Loucy (cell line): Measurements from ENCODE around the gene MAP3K12.
"Not testable (repeated sequence)": the region's sequence is repeated elsewhere in the genome, so short reads cannot be mapped to it uniquely, and the experiment has no call there.

Source experiments
- H2AFZ ChIP-seq: fragments of 200-600 bp; sonication (generic); 2 replicates; pipeline ENCODE4 v1.6.0; 2016; ENCODE audit warnings: antibody characterized with exemption, mild to moderate bottlenecking, low read length, moderate library complexity
- H3F3A ChIP-seq: fragments of 200-600 bp; 2 replicates; pipeline ENCODE4 v1.6.0; 2016; ENCODE audit warnings: antibody characterized with exemption, low read depth, mild to moderate bottlenecking
- H3K27me3 ChIP-seq: fragments of 200-600 bp; sonication (generic); 2 replicates; pipeline ENCODE4 v1.6.1; 2014; ENCODE audit warnings: low read length, mild to moderate bottlenecking; ENCODE audit not compliant: insufficient read depth, poor library complexity, severe bottlenecking
- H3K36me3 ChIP-seq: fragments of 200-600 bp; sonication (generic); 2 replicates; pipeline ENCODE4 v1.6.1; 2016; ENCODE audit warnings: low read length; ENCODE audit not compliant: insufficient read depth
- H3K4me1 ChIP-seq: fragments of 200-600 bp; sonication (generic); 2 replicates; pipeline ENCODE4 v1.5.1; 2014; ENCODE audit warnings: low read length, mild to moderate bottlenecking; ENCODE audit not compliant: insufficient read depth, poor library complexity, severe bottlenecking
- H3K4me2 ChIP-seq: fragments of 200-600 bp; sonication (generic); 2 replicates; pipeline ENCODE4 v1.6.0; 2014; ENCODE audit warnings: antibody characterized with exemption, low read length, low read depth, mild to moderate bottlenecking; ENCODE audit not compliant: poor library complexity, severe bottlenecking
- H3K4me3 ChIP-seq: fragments of 200-600 bp; sonication (generic); 2 replicates; pipeline ENCODE4 v1.5.1; 2014; ENCODE audit warnings: low read length, mild to moderate bottlenecking, mixed read lengths; ENCODE audit not compliant: poor library complexity, severe bottlenecking
- H3K79me2 ChIP-seq: fragments of 200-600 bp; sonication (generic); 2 replicates; pipeline ENCODE4 v1.6.1; 2014; ENCODE audit warnings: low read length; ENCODE audit not compliant: insufficient read depth
- H3K9ac ChIP-seq: fragments of 200-600 bp; sonication (generic); 2 replicates; pipeline ENCODE4 v1.6.0; 2014; ENCODE audit warnings: mild to moderate bottlenecking, low read depth, low read length, moderate library complexity; ENCODE audit not compliant: poor library complexity, severe bottlenecking
- H3K9me2 ChIP-seq: fragments of 200-600 bp; sonication (generic); replicated peaks from 2 replicates; pipeline ENCODE4 v1.6.1; 2016; ENCODE audit warnings: low read depth, low read length, mixed read lengths
- H3K9me3 ChIP-seq: fragments of 200-600 bp; sonication (generic); 2 replicates; pipeline ENCODE4 v1.6.1; 2014; ENCODE audit warnings: mild to moderate bottlenecking, antibody characterized with exemption, low read length, low read depth; ENCODE audit not compliant: insufficient read depth
- H4K20me1 ChIP-seq: fragments of 200-600 bp; sonication (generic); 2 replicates; pipeline ENCODE4 v1.6.0; 2014; ENCODE audit warnings: antibody characterized with exemption, low read length, mild to moderate bottlenecking; ENCODE audit not compliant: insufficient read depth, poor library complexity, severe bottlenecking
- CTCF ChIP-seq: fragments of 200-600 bp; sonication (generic); conservative IDR thresholded peaks from 2 replicates; pipeline ENCODE4 v1.5.1; 2014; ENCODE audit warnings: mild to moderate bottlenecking, antibody characterized with exemption, low read length
- EZH2phosphoT487 ChIP-seq: fragments of 200-600 bp; IDR thresholded peaks from 2 replicates; pipeline ENCODE4 v1.6.1; 2018; ENCODE audit warnings: antibody characterized with exemption, mild to moderate bottlenecking, moderate library complexity, borderline replicate concordance

The MAP3K12 gene, protein sequence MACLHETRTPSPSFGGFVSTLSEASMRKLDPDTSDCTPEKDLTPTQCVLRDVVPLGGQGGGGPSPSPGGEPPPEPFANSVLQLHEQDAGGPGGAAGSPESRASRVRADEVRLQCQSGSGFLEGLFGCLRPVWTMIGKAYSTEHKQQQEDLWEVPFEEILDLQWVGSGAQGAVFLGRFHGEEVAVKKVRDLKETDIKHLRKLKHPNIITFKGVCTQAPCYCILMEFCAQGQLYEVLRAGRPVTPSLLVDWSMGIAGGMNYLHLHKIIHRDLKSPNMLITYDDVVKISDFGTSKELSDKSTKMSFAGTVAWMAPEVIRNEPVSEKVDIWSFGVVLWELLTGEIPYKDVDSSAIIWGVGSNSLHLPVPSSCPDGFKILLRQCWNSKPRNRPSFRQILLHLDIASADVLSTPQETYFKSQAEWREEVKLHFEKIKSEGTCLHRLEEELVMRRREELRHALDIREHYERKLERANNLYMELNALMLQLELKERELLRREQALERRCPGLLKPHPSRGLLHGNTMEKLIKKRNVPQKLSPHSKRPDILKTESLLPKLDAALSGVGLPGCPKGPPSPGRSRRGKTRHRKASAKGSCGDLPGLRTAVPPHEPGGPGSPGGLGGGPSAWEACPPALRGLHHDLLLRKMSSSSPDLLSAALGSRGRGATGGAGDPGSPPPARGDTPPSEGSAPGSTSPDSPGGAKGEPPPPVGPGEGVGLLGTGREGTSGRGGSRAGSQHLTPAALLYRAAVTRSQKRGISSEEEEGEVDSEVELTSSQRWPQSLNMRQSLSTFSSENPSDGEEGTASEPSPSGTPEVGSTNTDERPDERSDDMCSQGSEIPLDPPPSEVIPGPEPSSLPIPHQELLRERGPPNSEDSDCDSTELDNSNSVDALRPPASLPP

GRCh38 chr12:53499266-53500141, at the start of gene MAP3K12:
Gene MAP3K12 (minus strand): TSS chr12:53499458. CDS start chr12:53487391, 12,067 bp downstream.
- peak within 1 kb of the TSS; percentile 82 for H3K4me2 ChIP-seq
- H2AFZ ChIP-seq = peak within 1 kb of the TSS; percentile 73; the same call in 1 of the 2 replicates
- no peaks in the 10 kb centered on the region for H3K9me3 ChIP-seq
- H3K9ac ChIP-seq = peak within 1 kb of the TSS; percentile 61
- H3K4me1 ChIP-seq = peaks cover 40% of the 10 kb centered on the region
- peaks cover 34% of the 10 kb centered on the region for H3K79me2 ChIP-seq
- H3K4me3 ChIP-seq = peak within 1 kb of the TSS; percentile 93
- H4K20me1 ChIP-seq = no peaks in the 10 kb centered on the region
- no peaks in the 10 kb centered on the region for H3F3A ChIP-seq
- no peaks in the 10 kb centered on the region for H3K9me2 ChIP-seq
- no peaks in the 10 kb centered on the region for H3K36me3 ChIP-seq
- no peaks in the 10 kb centered on the region for H3K27me3 ChIP-seq
- TF ChIP-seq EZH2phosphoT487 (no peak), CTCF (peak; percentile 22; the same call in 1 of the 2 replicates)

- H3K9me3 ChIP-seq, H3K4me3 ChIP-seq, H3K4me2 ChIP-seq, H3K79me2 ChIP-seq, H3K27me3 ChIP-seq, H3K9ac ChIP-seq, H3K4me1 ChIP-seq, H3K36me3 ChIP-seq, H4K20me1 ChIP-seq, H3K9me2 ChIP-seq, H3F3A ChIP-seq, H2AFZ ChIP-seq: not testable (repeated sequence)
Observed at GRCh38 chr12:53548354-53548753, 49.1 kb upstream of the MAP3K12 start.

DNA sequence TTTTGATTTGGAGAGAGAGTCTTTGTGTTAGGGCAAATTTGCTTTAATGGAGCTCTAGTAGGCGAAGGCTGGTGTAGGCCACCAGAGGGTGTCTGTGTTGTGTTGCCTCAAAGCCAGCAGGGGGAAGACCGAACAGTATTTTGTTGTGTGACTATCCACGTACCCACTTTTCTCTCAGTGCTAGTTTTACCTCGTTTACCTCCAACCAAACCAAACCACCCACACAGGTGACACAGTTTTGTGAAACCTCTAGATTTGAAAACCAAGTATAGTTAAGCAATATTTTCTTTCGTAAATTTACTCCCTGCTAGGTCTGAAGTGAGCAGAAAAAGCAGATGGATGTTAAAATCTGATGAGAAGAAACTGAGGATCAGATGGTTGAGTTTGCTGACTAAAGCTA, 44.3 kb upstream of the MAP3K12 start:
- Histone ChIP-seq H4K20me1 (no peaks in the 10 kb centered on the region), H3F3A (no peaks in the 10 kb centered on the region), H3K9me3 (no peaks in the 10 kb centered on the region), H3K9me2 (no peaks in the 10 kb centered on the region), H3K4me2 (no peak overlapping the region), H3K79me2 (no peaks in the 10 kb centered on the region), H3K4me3 (no peak overlapping the region), H2AFZ (no peak overlapping the region), H3K27me3 (no peaks in the 10 kb centered on the region), H3K36me3 (peaks cover 21% of the 10 kb centered on the region; the same call in 1 of the 2 replicates), H3K9ac (no peak overlapping the region), H3K4me1 (no peaks in the 10 kb centered on the region)
- TF ChIP-seq EZH2phosphoT487 = no peak
- peak; percentile 90 for TF ChIP-seq CTCF
